T-cell (primary cell): ENCODE results near the gene TMEM18. TPM values are rescaled to one million over a fixed set of nuclear protein-coding genes. Genes with fewer than 3 reads are reported as not detected.

Experiments
- ATAC-seq, 4 experiments: fragments of 200-7000 bp in 3 of 4; fragments of 150-1000 bp in 1 of 4; cut with Tn5 transposase; replicated peaks in 1 of 4; 1 replicate in 3 of 4; 2 replicates in 1 of 4; pipeline ENCODE4 v1.10.0; 2021; ENCODE audit warnings: moderate library complexity in 3 of 4, mild to moderate bottlenecking in 2 of 4, moderate number of reproducible peaks in 1 of 4
- CTCF ChIA-PET, 2 donors: fragments of 300-600 bp; sonication (Branson Sonifier 250); formaldehyde crosslinking; loops; one replicate each; lab custom pipeline; 2022; ENCODE audit warnings: antibody characterized with exemption in 2 of 2; lab: Charles Lee
- POLR2A ChIA-PET, 2 donors: fragments of 300-600 bp; sonication (Branson Sonifier 250); formaldehyde crosslinking; loops; one replicate each; lab custom pipeline; 2022; ENCODE audit warnings: antibody characterized with exemption in 2 of 2; lab: Charles Lee
- DNase-seq, 35 experiments: peaks; one replicate each; pipeline versions ENCODE4 v3.0.0 to v3.0.0-alpha.2; 2013 to 2023
- H3K27ac ChIP-seq: one replicate; pipeline ENCODE4 v1.5.1; 2013; ENCODE audit warnings: low read length
- H3K27me3 ChIP-seq, 2 experiments: replicated peaks in 1 of 2; 1 replicate in 1 of 2; 2 replicates in 1 of 2; pipeline versions ENCODE4 v1.6.1 to v1.7.0; 2013; ENCODE audit warnings: low read length in 1 of 2, mixed read lengths in 1 of 2; ENCODE audit not compliant: control insufficient read depth in 2 of 2, insufficient read depth in 2 of 2; ENCODE audit errors: extremely low read depth in 1 of 2
- H3K36me3 ChIP-seq, 2 donors: 1 replicate in 1 of 2; 2 replicates in 1 of 2; pipeline versions ENCODE4 v1.6.1 to v1.7.0; 2013; ENCODE audit warnings: low read length in 1 of 2; ENCODE audit not compliant: control insufficient read depth in 2 of 2, insufficient read depth in 1 of 2; ENCODE audit errors: extremely low read depth in 1 of 2
- H3K4me1 ChIP-seq, 2 experiments: 1 replicate in 1 of 2; 2 replicates in 1 of 2; pipeline versions ENCODE4 v1.6.1 to v1.7.0; 2013; ENCODE audit warnings: low read length in 2 of 2, mixed read lengths in 1 of 2; ENCODE audit not compliant: insufficient read depth in 2 of 2, control insufficient read depth in 1 of 2; ENCODE audit errors: extremely low read depth in 1 of 2
- H3K4me3 ChIP-seq, 2 donors: 1 replicate in 1 of 2; 2 replicates in 1 of 2; pipeline versions ENCODE4 v1.5.1 to v1.7.0; 2013; ENCODE audit warnings: mild to moderate bottlenecking in 2 of 2, low read length in 1 of 2, moderate library complexity in 1 of 2; ENCODE audit not compliant: control insufficient read depth in 1 of 2; ENCODE audit errors: extremely low read depth in 1 of 2
- H3K9me3 ChIP-seq: 2 replicates; pipeline ENCODE4 v1.7.0; 2013
- H3K27ac Mint-ChIP-seq, 2 donors: one replicate each; pipeline ENCODE4 v1.8.0; 2020 to 2021; ENCODE audit warnings: mild to moderate bottlenecking in 2 of 2, mixed read lengths in 2 of 2
- H3K27me3 Mint-ChIP-seq, 2 donors: one replicate each; pipeline ENCODE4 v1.8.0; 2021 to 2022; ENCODE audit warnings: mixed read lengths in 2 of 2
- H3K36me3 Mint-ChIP-seq: one replicate; pipeline ENCODE4 v1.8.0; 2021; ENCODE audit warnings: mixed read lengths
- H3K4me1 Mint-ChIP-seq, 3 donors: one replicate each; pipeline ENCODE4 v1.8.0; 2020 to 2022; ENCODE audit warnings: mixed read lengths in 3 of 3, mild to moderate bottlenecking in 1 of 3
- H3K4me3 Mint-ChIP-seq, 3 donors: one replicate each; pipeline ENCODE4 v1.8.0; 2020 to 2022; ENCODE audit warnings: mild to moderate bottlenecking in 3 of 3, mixed read lengths in 3 of 3, moderate library complexity in 3 of 3
- H3K9me3 Mint-ChIP-seq, 3 donors: one replicate each; pipeline ENCODE4 v1.8.0; 2020 to 2022; ENCODE audit warnings: mixed read lengths in 3 of 3
- WGBS: methylation state at CpG from one replicate; pipeline ENCODE4 v1.1.5; 2013; ENCODE audit warnings: missing lambda C conversion rate; ENCODE audit not compliant: insufficient coverage; 5-methylcytosine and 5-hydroxymethylcytosine counted together
- total RNA-seq, 35 experiments: library from RNA in 6 of 35; stranded (reverse) in 6 of 35; fragments of 120-200 nt in 1 of 35; gene quantifications; one replicate each; pipeline versions ENCODE4 v1.2.1 to v1.2.4 and lab custom pipeline; 2013 to 2026

The TMEM18 gene
- total RNA-seq, 5 donors from 2014 or later (not counting 1 experiment from before 2014, with no cell fraction given): 22.8 to 29.8 (median 28.8) TPM

DNA sequence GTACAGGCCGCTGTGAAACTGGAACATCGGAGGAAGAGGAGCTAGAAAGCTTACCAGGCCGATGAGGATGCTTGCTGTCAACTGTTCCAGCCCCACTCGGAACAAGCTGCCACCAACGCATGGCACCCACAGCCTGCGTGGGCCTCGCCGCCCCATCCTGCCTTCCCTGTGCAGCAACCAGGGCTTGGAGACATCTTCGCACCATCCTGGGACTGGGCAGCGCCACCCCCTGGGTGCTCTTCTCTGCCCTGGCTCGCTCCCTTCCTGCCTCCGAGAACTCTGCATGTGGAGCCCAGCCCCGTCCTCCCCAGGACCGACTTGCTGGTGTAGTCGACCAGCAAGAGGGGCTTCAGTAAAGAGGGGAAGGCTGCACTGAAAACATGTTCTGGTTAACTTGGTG lies 10.8 kb downstream of the TMEM18 start:
- DNase-seq (no peak), ATAC-seq (no peak)
- no peak overlapping the region for H3K27ac ChIP-seq
- H3K27me3 ChIP-seq: no peaks in the 10 kb centered on the region
- Mint-ChIP-seq H3K4me3 (no peak overlapping the region), H3K27me3 (no peaks in the 10 kb centered on the region), H3K4me1 (peaks cover 14 to 31% (median 31%) of the 10 kb centered on the region in 3 donors), H3K27ac (no peak overlapping the region), H3K36me3 (peaks cover 57% of the 10 kb centered on the region), H3K9me3 (peaks cover 9 to 12% (median 11%) of the 10 kb centered on the region in 3 donors)
- WGBS: 97% methylated on average over 12 of the region's 15 CpGs
- no peaks in the 10 kb centered on the region for H3K9me3 ChIP-seq
- CTCF ChIA-PET: no interaction called here
- H3K4me3 ChIP-seq: no peak overlapping the region
- POLR2A ChIA-PET: no interaction called here
- H3K36me3 ChIP-seq: peaks cover 18 to 49% of the 10 kb centered on the region in 2 donors
- peaks cover 3 to 18% of the 10 kb centered on the region in 2 experiments for H3K4me1 ChIP-seq

DNA sequence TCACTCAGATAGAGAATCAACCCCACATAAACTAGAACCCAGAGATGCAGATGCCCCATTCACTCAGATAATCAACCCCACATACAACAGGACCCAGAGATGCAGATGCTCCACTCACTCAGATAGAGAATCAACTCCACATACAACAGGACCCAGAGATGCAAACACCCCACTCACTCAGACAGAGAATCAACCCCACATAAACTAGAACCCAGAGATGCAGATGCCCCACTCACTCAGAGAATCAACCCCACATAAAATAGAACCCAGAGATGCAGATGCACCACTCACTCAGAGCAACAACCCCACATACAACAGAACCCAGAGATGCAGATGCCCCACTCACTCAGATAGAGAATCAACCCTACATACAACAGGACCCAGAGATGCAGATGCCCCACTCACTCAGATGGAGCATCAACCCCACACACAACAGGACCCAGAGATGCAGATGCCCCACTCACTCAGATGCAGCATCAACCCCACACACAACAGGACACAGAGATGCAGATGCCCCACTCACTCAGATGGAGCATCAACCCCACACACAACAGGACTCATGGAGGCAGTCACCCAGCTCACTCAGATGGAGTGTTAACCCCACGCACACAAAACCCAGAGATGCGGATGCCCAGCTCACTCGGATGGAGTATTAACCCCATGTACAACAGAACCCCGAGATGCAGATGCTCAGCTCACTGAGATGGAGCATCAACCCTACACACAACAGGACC lies 11.7 kb downstream of the TMEM18 start:
- ATAC-seq (no peak), DNase-seq (no peak)
- Mint-ChIP-seq H3K4me1 (peaks cover 16 to 33% (median 32%) of the 10 kb centered on the region in 3 donors), H3K4me3 (no peak overlapping the region), H3K36me3 (peaks cover 51% of the 10 kb centered on the region), H3K27me3 (no peaks in the 10 kb centered on the region), H3K9me3 (peaks cover 9 to 12% (median 11%) of the 10 kb centered on the region in 3 donors), H3K27ac (no peak overlapping the region)
- Histone ChIP-seq H3K4me3 (no peak overlapping the region), H3K27me3 (no peaks in the 10 kb centered on the region), H3K36me3 (peaks cover 15 to 43% of the 10 kb centered on the region in 2 donors), H3K9me3 (no peaks in the 10 kb centered on the region), H3K4me1 (peaks cover 3 to 25% of the 10 kb centered on the region in 2 experiments), H3K27ac (no peak overlapping the region)
- ChIA-PET CTCF (no interaction called here), POLR2A (no interaction called here)
- WGBS: 100% methylated on average over 4 of the region's 4 CpGs

DNA sequence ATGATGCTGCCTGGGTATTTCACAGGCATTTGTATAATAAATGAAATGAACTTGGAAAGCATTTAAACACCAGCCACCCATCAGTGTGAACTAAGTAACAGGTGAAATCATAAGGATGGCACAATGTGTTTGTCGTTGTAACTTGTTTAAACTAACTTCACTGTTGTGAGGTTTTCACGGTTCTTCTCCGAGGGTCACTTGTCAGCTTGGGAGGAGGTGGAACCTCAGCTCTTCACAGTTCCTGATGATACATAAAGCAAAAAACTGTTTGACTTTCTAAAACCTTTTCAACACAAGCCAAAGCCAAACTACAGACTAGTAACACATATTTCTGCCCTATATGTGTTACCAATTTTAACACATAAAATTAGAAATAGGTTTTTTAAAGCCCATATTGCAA lies 13.1 kb downstream of the TMEM18 start:
- Mint-ChIP-seq H3K4me3 (no peak overlapping the region), H3K36me3 (peaks cover 38% of the 10 kb centered on the region), H3K27ac (peak overlapping the region; percentile 29 to 43), H3K4me1 (peaks cover 20 to 41% (median 33%) of the 10 kb centered on the region in 3 donors), H3K9me3 (peaks cover 9 to 12% (median 11%) of the 10 kb centered on the region in 3 donors), H3K27me3 (no peaks in the 10 kb centered on the region)
- H3K4me1 ChIP-seq: peaks cover 3 to 25% of the 10 kb centered on the region in 2 experiments
- POLR2A ChIA-PET: no interaction called here
- H3K27me3 ChIP-seq: no peaks in the 10 kb centered on the region
- DNase-seq (no peak), ATAC-seq (no peak)
- H3K9me3 ChIP-seq: no peaks in the 10 kb centered on the region
- H3K27ac ChIP-seq: no peak overlapping the region
- 58% methylated on average over 2 of the region's 3 CpGs for WGBS
- H3K36me3 ChIP-seq: peaks cover 7 to 29% of the 10 kb centered on the region in 2 donors
- CTCF ChIA-PET: no interaction called here
- no peak overlapping the region for H3K4me3 ChIP-seq

DNA sequence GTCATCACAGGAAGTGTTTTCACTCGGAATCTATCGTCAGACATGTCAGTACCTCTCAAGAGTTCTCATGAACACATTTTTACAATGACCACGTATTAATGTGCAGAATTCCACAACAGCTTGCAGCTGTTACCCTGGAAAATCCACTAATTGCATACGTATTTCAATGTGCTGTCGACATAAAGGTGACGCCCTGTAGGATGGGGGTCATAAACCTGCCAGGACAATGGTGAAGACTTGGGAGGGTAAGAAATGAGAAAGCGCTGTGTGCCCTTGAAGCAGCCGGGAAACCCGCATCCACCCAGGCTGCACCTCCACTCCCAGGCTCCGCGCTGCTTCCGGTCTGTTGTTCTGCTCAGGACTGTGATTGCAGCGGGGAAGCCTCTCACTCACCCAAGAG lies 14.0 kb downstream of the TMEM18 start:
- Histone ChIP-seq H3K4me3 (no peak overlapping the region), H3K36me3 (peaks cover 6 to 20% of the 10 kb centered on the region in 2 donors), H3K9me3 (no peaks in the 10 kb centered on the region), H3K4me1 (peaks cover 3 to 25% of the 10 kb centered on the region in 2 experiments), H3K27me3 (peaks cover 0 to 3% of the 10 kb centered on the region in 2 experiments), H3K27ac (no peak overlapping the region)
- no peak for ATAC-seq
- Mint-ChIP-seq H3K9me3 (peaks cover 9 to 12% (median 11%) of the 10 kb centered on the region in 3 donors), H3K27me3 (no peaks in the 10 kb centered on the region), H3K27ac (peak overlapping the region in 1 of 2 donors; percentile 66), H3K4me1 (peaks cover 25 to 43% (median 33%) of the 10 kb centered on the region in 3 donors), H3K4me3 (no peak overlapping the region), H3K36me3 (peaks cover 31% of the 10 kb centered on the region)
- ChIA-PET CTCF (interaction anchor here in 1 of 2 donors (1.2 kb wide), 1 partner anchor 134 kb away, joined by 3 read pairs; no protein-coding TSS in a partner anchor), POLR2A (no interaction called here)
- 91% methylated on average over 7 of the region's 13 CpGs for WGBS
- no peak for DNase-seq

DNA sequence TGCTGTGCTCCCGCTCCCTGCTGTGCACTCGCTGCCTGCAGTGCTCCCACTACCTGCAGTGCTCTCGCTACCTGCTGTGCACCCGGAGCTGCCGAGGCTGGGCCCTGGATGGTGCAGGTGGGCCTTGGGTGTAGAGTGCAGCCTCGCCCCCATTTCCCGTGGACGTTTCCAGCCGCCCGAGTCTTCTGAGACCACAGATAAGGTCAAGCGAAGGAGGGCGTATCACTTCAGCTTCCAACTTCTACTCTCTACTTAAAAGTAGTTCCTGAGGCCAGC lies 15.9 kb downstream of the TMEM18 start:
- Mint-ChIP-seq H3K4me3 (no peak overlapping the region), H3K4me1 (peaks cover 41 to 56% (median 43%) of the 10 kb centered on the region in 3 donors), H3K36me3 (peaks cover 17% of the 10 kb centered on the region), H3K27ac (no peak overlapping the region), H3K9me3 (peaks cover 9 to 12% (median 11%) of the 10 kb centered on the region in 3 donors), H3K27me3 (no peaks in the 10 kb centered on the region)
- H3K4me3 ChIP-seq: no peak overlapping the region
- H3K27me3 ChIP-seq: peaks cover 0 to 3% of the 10 kb centered on the region in 2 experiments
- ChIA-PET CTCF (interaction anchor here in 1 of 2 donors (1.0 kb wide), 1 partner anchor 132 kb away, joined by 4 read pairs; no protein-coding TSS in a partner anchor), POLR2A (no interaction called here)
- no peak overlapping the region for H3K27ac ChIP-seq
- WGBS: 100% methylated on average over 7 of the region's 12 CpGs
- ATAC-seq (no peak), DNase-seq (no peak)
- no peaks in the 10 kb centered on the region for H3K9me3 ChIP-seq
- H3K36me3 ChIP-seq: peaks cover 4 to 6% of the 10 kb centered on the region in 2 donors
- H3K4me1 ChIP-seq: peaks cover 12 to 31% of the 10 kb centered on the region in 2 experiments

DNA sequence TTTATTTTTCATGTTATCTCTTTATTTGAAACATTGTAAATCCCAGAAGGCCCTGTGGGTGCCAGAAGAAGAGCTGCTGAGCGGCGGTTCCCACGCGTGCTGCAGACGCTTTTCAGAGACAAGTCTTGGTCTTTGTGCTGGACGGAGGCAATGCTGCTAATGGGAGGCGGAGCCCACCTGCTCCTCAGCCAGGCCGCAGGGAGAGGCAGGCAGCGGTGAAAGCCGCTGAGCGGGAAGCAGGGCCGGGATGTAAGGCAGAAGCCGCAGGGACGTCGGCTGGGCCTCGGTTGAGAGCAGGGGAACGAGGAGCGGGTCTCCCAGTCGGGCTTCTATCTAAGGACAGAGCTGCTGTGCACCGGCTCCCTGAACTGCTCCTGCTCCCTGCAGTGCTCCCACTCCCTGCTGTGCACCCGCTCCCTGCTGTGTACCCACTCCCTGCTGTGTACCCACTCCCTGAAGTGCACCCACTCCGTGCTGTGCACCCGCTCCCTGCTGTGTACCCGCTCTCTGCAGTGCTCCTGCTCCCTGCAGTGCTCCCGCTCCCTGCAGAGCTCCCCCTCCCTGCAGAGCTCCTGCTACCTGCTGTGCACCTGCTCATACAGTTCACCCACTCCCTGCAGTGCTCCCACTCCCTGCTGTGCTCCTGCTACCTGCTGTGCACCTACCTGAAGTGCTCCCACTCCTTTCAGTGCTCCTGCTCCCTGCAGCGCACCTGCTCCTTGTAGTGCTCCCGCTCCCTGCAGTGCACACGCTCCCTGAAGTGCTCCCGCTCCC lies 16.4 kb downstream of the TMEM18 start:
- Mint-ChIP-seq H3K4me1 (peaks cover 46 to 61% (median 48%) of the 10 kb centered on the region in 3 donors), H3K27ac (no peak overlapping the region), H3K36me3 (peaks cover 11% of the 10 kb centered on the region), H3K27me3 (no peaks in the 10 kb centered on the region), H3K4me3 (no peak overlapping the region), H3K9me3 (peaks cover 8 to 11% (median 11%) of the 10 kb centered on the region in 3 donors)
- no peak for DNase-seq
- H3K27me3 ChIP-seq: peaks cover 0 to 3% of the 10 kb centered on the region in 2 experiments
- no peaks in the 10 kb centered on the region for H3K9me3 ChIP-seq
- WGBS: 96% methylated on average over 29 of the region's 29 CpGs
- peaks cover 17 to 33% of the 10 kb centered on the region in 2 experiments for H3K4me1 ChIP-seq
- no peak overlapping the region for H3K4me3 ChIP-seq
- ChIA-PET CTCF (interaction anchor here in 1 of 2 donors (1.0 kb wide), 1 partner anchor 131 kb away, joined by 4 read pairs; no protein-coding TSS in a partner anchor), POLR2A (no interaction called here)
- ATAC-seq: no peak
- peaks cover 0 to under 1% of the 10 kb centered on the region in 2 donors for H3K36me3 ChIP-seq
- no peak overlapping the region for H3K27ac ChIP-seq
